HL-60/S4 treated with retinoic acid at 250 ng/mL for 4 days and 3 days (cell line): Measurements from ENCODE around the gene SLC14A1.
"Not testable (repeated sequence)": the region's sequence is repeated elsewhere in the genome, so short reads cannot be mapped to it uniquely, and the experiment has no call there.

Experiments used
- in situ Hi-C: fragments of 300-500 bp; cut with MboI; formaldehyde crosslinking; loops from 2 replicates; pipeline ENCODE4 v1.7.0; 2022; ENCODE audit warnings: low sequenced_read_pairs

Gene SLC14A1

DNA sequence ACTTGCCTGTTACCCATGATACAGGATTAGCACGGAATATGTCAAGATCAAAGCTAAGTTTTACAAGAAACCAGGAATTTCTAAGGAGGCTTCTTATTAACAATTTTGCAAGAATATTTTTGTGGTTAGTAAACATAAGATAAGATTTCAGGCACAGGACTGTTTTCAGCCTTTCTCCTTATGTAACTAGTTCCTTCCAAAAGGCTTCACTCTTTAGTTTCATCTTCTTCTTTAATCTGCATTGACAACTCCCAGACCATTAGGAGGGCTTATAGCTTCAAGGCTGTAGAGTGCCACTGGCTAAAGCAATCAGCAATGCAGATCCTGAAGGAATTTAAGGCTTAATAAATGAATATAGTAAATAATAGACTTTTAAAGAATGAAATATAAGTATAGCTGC lies 29.3 kb downstream of the SLC14A1 start:
- in situ Hi-C loops, result no loop called here

GRCh38 chr18:45755934-45756333 lies 32.0 kb downstream of the SLC14A1 start:
- in situ Hi-C loops, result no loop called here

- in situ Hi-C loops, result no loop called here
These were observed 33.0 kb downstream of the SLC14A1 start for GRCh38 chr18:45757005-45757404.

DNA sequence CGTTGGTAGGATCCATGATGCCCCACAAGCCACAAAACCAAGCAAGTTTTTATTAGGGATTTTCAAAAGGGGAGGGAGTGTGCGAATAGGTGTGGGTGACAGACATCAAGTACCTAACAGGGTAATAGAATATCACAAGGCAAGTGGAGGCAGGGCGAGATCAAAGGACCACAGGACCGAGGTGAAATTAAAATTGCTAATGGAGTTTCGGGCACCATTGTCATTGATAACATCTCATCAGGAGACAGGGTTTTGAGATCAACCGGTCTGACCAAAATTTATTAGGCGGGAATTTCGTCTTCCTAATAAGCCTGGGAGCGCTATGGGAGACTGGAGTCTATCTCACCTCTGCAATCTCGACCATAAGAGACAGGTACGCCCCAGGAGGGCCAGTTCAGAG lies 33.7 kb downstream of the SLC14A1 start:
- in situ Hi-C loops, result not testable (repeated sequence)

DNA sequence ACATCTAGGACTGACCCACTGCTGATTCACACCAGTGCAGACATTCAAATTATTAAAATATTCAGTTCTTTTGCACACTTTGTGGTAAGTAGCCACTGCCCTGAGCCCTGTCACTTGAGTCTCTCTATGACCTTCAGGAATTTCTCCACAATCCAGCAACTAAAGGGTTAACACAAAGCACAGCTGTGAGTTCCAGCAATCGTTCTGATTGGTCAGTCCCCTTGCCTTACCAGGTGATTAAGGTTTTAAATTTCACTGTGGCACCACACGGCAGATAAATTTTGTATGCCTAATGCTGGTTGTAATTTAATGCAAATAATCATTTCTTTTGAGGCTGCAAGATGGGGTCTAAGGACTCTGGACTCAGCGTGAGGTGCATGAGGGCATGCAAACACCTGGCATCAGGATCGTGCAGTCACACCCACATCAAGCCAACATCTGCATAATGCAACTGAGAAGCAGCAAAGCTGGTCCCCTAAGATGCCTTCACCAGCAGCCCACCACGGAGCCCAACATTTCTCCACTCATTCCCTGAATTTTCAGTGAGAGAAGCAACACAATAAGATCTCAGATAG lies 36.6 kb downstream of the SLC14A1 start:
- in situ Hi-C loops, result no loop called here

DNA sequence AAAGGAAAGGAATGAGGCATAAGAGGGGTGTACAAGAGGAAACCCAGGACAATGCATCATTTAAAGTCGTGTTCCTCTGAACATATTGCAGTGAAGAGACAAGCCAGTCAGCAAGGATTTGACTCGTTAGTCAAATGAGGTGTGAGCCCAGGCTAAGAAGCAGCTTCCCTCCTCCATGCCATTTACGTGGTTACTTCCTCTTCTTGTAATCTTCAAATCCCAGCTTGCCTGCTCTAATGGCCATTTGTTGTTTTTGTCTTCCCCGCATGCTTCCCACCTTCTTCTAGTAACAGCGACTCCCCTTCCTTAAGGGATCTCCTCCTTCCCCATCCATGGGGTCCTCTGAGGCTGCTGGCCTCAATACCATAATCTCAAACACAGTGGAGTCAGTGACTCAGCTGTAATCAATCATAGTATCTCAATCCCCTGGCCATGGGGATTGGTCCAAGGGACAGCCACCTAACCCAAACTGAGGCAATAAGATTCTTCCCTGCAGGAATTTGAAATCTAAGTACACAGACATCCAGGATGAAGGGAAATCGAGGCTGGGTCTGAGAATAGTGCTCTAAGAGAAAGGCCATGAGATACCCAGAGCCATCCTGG lies 37.6 kb downstream of the SLC14A1 start:
- in situ Hi-C loops, result no loop called here

GRCh38 chr18:45764000-45764686 lies 40.2 kb downstream of the SLC14A1 start:
- in situ Hi-C loops, result no loop called here

DNA sequence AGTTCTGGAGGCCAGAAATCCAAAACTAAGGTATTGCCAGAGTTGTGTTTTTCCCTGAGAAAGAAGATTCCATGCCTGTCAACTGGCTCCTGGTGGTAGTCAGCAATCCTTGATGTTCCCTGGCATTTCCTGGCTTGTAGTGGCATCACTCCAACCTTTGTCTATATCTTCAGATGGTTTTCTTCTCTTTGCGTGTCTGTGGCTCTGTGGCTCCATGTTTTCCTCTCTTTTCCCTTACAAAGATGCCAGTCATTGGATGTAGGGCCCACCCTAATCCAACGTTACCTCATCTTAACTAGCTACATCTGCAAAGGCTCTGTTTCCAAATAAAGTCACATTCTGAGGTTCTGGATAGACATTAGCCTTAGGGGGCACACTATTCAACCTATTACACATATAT lies 41.8 kb downstream of the SLC14A1 start:
- in situ Hi-C loops, result no loop called here

DNA sequence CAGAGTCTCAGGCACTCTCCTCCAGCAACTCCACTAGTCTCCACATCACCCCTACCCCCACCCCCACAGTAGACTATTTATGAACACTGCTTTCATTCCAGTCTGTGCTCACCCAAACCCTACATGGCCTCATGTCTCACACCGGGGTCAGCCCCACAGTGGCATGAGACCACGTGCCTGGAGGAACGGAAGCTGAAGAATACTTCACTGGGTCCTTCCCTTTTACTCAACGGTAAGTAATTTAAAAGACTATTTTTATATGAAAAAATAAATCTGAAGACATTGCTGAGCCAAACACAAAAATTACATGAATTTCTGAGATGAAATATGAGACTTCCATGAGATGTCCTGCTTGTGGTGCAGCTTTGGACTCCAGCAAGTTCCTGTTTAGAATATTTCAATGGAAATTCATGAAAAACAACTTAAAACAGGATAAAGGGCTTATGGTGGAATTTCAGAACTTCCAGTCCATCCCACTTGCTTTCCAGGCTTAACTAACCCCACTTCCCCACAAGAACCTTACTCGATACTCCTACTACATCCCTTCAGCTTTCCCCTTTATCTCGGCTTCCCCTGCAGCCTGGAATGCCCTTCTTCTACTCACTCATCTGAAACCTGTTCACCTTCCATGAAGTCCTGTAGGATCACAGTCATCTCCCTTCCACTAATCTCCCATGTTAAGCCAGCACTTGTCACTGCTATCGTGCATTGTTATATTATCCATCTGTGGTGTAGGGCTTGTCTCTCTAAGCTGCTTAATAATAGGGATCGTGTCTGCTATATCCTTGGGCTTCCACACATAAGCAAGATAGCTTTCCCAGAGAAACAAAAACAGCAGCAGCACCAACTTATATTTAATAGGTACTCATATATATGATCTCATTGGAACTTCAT lies 47.9 kb downstream of the SLC14A1 start:
- in situ Hi-C loops, result no loop called here

- in situ Hi-C loops, result no loop called here
These were observed 50.1 kb downstream of the SLC14A1 start for GRCh38 chr18:45774065-45774521.

DNA sequence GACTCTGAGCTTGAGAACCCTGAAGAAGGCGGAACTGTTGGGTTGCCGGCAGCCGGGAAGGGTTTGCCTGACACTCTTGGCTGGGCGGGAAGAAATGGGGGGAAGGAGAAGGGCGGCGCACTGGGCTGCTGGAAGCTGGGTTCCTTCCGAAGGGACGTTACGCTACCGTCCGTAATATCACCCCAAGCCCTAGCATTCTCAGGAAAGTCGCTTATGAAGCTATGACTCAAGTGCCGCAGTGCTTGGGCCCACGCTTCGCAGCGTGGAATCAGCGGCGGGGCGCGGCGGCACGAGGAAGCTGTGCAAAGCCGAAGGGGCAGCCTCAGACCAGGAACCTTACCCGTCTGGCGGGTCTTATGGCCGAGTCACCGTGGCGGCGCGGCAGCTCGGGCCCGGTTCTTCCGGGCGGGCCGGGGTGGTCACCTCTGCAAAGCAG lies 51.3 kb downstream of the SLC14A1 start:
- in situ Hi-C loops, result no loop called here

DNA sequence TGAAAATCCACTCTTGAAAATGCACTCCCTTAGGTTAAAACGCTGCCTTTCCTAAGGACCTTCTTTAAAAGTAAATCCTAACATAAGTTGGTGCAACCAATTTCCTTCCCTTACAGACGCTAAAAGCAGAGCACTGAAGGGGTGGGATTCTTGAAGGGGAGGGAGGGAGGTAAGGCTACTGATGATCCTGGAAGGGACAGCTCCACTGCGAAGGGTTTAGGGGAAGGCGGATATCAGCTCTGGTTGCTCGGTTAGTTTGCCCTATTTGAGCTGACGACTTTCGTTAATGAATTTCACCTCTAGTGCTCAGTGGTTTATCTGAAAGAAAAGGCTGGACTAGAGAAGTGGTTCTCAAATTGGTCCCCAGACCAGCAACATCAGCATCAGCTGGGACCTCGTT lies 51.8 kb downstream of the SLC14A1 start:
- in situ Hi-C loops, result no loop called here

- in situ Hi-C loops, result no loop called here
These were observed 53.4 kb downstream of the SLC14A1 start for GRCh38 chr18:45777393-45777792.

DNA sequence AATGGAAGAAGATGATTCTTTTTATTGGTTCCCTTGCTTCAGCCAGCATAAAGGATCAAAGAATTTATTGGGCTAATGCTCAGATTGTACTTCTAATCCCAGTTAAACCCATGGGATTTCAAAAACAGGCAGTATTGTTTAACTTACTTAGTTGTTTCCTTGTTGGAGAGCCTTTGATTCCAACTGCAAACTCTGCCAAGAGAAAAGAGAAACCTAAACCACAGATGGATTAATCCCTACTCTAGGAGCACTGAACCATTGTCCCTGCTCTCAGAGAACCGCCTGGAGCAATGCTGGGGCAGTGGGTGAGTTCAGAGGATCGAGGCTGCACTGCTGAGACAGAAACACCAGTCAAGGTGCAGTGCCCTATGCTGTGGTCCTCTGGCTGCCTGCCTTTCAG lies 56.6 kb downstream of the SLC14A1 start:
- in situ Hi-C loops, result no loop called here

DNA sequence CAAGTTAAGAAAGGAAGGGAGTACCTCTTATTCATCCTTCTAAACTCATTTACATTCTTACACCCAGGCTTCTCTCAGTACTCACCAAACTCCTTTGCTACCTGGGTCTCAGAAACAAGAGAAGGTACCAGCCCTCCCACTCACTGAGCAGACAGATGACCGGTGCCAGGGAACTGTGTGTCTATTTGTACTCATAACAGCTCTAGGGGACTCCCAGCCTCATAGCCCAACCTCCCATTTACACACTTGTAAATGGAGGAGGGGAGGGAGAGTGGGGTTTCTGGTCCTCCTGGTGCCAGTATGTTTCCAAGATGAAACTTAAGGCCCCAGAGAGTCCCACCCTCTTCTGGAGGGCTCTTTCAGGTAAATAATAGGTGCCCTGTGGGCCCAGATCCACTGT lies 58.7 kb downstream of the SLC14A1 start:
- in situ Hi-C loops, result no loop called here

DNA sequence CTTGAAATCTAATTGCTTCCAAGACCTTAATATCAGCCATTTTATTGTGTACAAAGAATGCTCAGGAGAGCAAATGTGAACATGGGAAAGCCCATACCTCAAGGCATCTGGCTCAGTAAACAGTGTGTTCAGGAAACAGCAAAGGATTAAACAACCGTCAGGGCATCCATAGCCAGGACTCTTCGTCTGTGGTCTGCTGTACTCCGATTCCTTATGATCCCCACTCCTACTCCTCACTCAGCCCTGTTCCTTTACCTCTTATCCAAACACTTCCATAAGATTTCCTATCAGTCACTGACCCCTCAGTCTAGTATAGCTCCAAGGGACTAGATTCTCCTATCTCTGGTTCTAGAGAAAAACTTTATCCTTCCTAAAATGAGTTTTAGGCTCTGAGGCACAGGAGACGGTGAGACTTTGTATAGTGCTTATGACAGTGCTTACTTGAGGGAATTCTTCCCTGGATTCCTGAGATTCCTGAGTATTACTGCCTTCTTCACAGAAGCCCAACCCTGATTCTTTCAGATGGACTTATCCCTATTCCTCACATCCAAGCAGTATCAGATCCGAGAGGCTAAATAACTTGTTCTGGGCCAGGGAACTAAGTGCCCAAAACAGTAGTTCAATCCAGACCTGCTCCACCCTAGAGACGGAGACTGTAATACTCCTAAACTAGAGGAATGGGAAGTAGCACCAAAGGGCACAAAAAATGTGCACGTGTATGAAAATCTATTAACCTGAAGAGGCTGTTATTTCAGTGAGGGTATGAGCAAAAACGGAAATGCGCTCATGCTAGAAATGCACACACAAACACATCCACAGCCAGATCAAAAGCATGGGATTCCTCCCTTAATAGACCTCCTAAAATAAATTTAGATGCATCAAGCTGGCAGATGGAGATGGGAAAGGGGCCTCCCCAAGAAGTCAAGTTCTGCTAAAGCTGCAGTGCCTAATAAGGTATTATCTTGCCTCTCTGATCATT lies 59.4 kb downstream of the SLC14A1 start:
- in situ Hi-C loops, result no loop called here

DNA sequence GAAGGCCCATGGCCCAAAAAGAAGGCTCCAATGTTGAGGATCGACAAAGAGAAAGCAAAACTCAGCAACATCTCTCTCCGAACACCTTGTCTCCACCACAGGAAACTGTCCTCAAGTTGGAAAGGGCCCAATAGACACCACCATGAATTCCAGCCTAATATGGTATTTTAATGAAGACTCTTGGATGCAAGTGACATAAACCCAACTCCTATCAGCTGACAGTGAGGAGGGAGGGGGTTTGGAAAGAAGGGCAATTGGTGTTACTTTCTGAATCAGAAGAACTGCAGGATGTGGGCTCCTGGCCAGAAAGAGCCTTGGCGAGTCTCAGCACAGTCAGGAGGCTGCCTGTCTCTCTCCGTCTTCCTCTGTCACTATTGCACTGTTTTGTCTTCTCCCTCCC lies 61.2 kb downstream of the SLC14A1 start:
- in situ Hi-C loops, result no loop called here

- in situ Hi-C loops, result no loop called here
These were observed 63.0 kb downstream of the SLC14A1 start for GRCh38 chr18:45786941-45787340.

DNA sequence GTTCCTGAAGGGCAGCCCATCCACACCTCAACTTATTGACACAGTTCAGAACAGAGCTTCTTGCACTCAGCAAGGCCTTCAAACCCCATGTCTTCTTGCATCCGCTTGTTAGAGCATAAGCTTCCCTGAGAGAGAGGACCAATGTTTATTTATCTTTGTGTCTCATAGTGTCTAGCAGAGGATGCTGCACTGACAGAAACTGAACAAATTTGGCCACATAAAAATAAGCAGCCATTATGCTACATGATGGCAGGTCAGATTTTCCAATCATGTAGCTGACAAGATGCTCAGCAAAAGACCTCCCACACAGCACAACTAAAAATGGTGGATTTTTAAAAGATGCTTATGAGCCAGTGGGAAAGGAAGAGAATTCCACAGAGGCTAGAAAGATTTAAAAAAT lies 63.4 kb downstream of the SLC14A1 start:
- in situ Hi-C loops, result no loop called here

- in situ Hi-C loops, result no loop called here
These were observed 64.9 kb downstream of the SLC14A1 start for GRCh38 chr18:45788861-45789260.
